Right lobe of liver (tissue), 4 donors: ENCODE data around the gene SLN.

Experiments used
- CTCF ChIP-seq, 4 donors: fragments of 200-600 bp in 3 of 4; fragments of 450-650 bp in 1 of 4; IDR thresholded peaks; one replicate each; pipeline versions ENCODE4 v1.5.1 to v1.8.0; 2016 to 2022; ENCODE audit warnings: antibody characterized with exemption in 4 of 4, mild to moderate bottlenecking in 2 of 4
- POLR2A ChIP-seq: fragments of 450-650 bp; IDR thresholded peaks from one replicate; pipeline ENCODE4 v1.6.1; 2017; ENCODE audit warnings: antibody characterized with exemption, mild to moderate bottlenecking
- donor health status: DM: no; HTN: no; CAD: no.
- donor health status: DM: no; HTN: no; CAD: no.
- donor health status: DM: no; HTN: yes; CAD: no.

- TF ChIP-seq CTCF (IDR thresholded peaks at IDR 0.05) = no peak
- no peak for TF ChIP-seq POLR2A
Observed at GRCh38 chr11:107736546-107736945, 24.7 kb upstream of the SLN start.
